Measurements from ENCODE around the gene MAN1B1. TPM values are rescaled to one million over a fixed set of nuclear protein-coding genes. Genes with fewer than 3 reads are reported as not detected.

MAN1B1 gene
- total and polyA plus RNA-seq, 2 of the 8 experiments (the other 6 are each of a cell fraction or from before 2014, with no cell fraction given): 33.7 to 36.3 TPM

- H2BK15ac ChIP-seq (ENCODE audit: low read length): no peak overlapping the region
- no peak overlapping the region for H3K56ac ChIP-seq (replicated peaks; ENCODE audit: insufficient read length, low read depth, low read length)
- H2BK20ac ChIP-seq (ENCODE audit: low read length): no peak overlapping the region
- H3K4ac ChIP-seq (replicated peaks; ENCODE audit: insufficient read length, low read depth, low read length): no peak overlapping the region
- H3K79me1 ChIP-seq (ENCODE audit: low read depth, low read length): no peaks in the 10 kb centered on the region
- no peaks in the 10 kb centered on the region for H3K79me2 ChIP-seq (ENCODE audit: control insufficient read depth in 1 of 2, insufficient read depth in 2 of 2, low read length in 2 of 2)
- H2BK12ac ChIP-seq (ENCODE audit: low read depth, low read length): no peak overlapping the region
- H4K5ac ChIP-seq (ENCODE audit: insufficient read length, low read depth, low read length): no peak overlapping the region
- no peak overlapping the region for H3K23ac ChIP-seq (ENCODE audit: insufficient read length)
- H3K18ac ChIP-seq (ENCODE audit: extremely low read depth, low read length): no peak overlapping the region
- H2AFZ ChIP-seq (ENCODE audit: low read length): no peak overlapping the region
- no peaks in the 10 kb centered on the region for H3K9me3 ChIP-seq (ENCODE audit: insufficient read depth in 2 of 2, low read depth in 1 of 2, low read length in 1 of 2)
- H4K8ac ChIP-seq (ENCODE audit: extremely low read depth, insufficient read depth, low read length): no peak overlapping the region
- no peak overlapping the region for H3K4me3 ChIP-seq (ENCODE audit: extremely low read depth in 1 of 4, insufficient read depth in 2 of 4, low read depth in 3 of 4, low read length in 4 of 4)
- H3K23me2 ChIP-seq (ENCODE audit: low read depth, low read length): peaks cover 22% of the 10 kb centered on the region; the same call in 1 of the 2 replicates
- peaks cover 14 to 39% (median 25%) of the 10 kb centered on the region in 4 experiments for H3K27me3 ChIP-seq (replicated peaks in 1 of 4; ENCODE audit: control insufficient read depth in 3 of 4, extremely low read depth in 1 of 4, insufficient read depth in 3 of 4, low read length in 3 of 4)
- peaks cover 0 to 20% (median 10%) of the 10 kb centered on the region in 4 experiments; a peak in 6 of 7 replicates for H3K4me1 ChIP-seq (replicated peaks in 1 of 4; ENCODE audit: control insufficient read depth in 3 of 4, insufficient read depth in 4 of 4, low read length in 3 of 4)
- H4K20me1 ChIP-seq (replicated peaks in 1 of 2; ENCODE audit: control insufficient read depth in 1 of 2, insufficient read depth in 2 of 2, low read length in 2 of 2): peaks cover 0 to 7% of the 10 kb centered on the region in 2 experiments
- H2BK5ac ChIP-seq (ENCODE audit: low read depth, low read length): no peak overlapping the region
- POLR2A ChIA-PET (ENCODE audit: partially characterized antibody): interaction anchor here (0.7 to 1.2 kb wide), 2 partner anchors 13 to 66 kb away, joined by 3 read pairs; partner anchors contain the start of gene SAPCD2
- 74% methylated on average over 8 of the region's 8 CpGs; no CpG with 5 or more reads in 1 of the 2 experiments for WGBS, 2 experiments (ENCODE audit: extremely low coverage in 1 of 2, insufficient coverage in 1 of 2, insufficient read length in 1 of 2, insufficient replicate concordance in 2 of 2, low coverage in 1 of 2, low lambda C conversion rate in 2 of 2, missing lambda C conversion rate in 1 of 2)
- no peaks in the 10 kb centered on the region; a peak in 1 of 8 replicates for H3K36me3 ChIP-seq (ENCODE audit: control insufficient read depth in 2 of 4, insufficient read depth in 4 of 4, low read length in 3 of 4)
- H4K91ac ChIP-seq (replicated peaks; ENCODE audit: insufficient read length, low read length): no peak overlapping the region
- H2AK5ac ChIP-seq (ENCODE audit: low read depth, low read length): no peak overlapping the region
- no peak overlapping the region for H3K4me2 ChIP-seq (ENCODE audit: insufficient read depth in 1 of 2, low read depth in 2 of 2, low read length in 2 of 2)
- no peak overlapping the region for H3K14ac ChIP-seq (ENCODE audit: insufficient read length)
- DNase-seq (ENCODE audit: low read depth in 1 of 2, low spot score in 2 of 2) (no peak), FAIRE-seq (no peak)
- no peak overlapping the region for H3K9ac ChIP-seq (replicated peaks in 1 of 4; ENCODE audit: extremely low read depth in 1 of 4, low read depth in 3 of 4, low read length in 3 of 4)
- H2BK120ac ChIP-seq (replicated peaks; ENCODE audit: low read depth, low read length): no peak overlapping the region
- CTCF ChIA-PET (ENCODE audit: partially characterized antibody): interaction anchor here (0.8 to 2.2 kb wide), 7 partner anchors 13 to 154 kb away, joined by 3 to 13 read pairs (median 4); partner anchors contain the start of gene TMEM210
- H3K27ac ChIP-seq (ENCODE audit: low read depth, low read length): no peak overlapping the region
- TF ChIP-seq SP4 (IDR thresholded peaks at IDR 0.05; ENCODE audit: low read length): no peak
- TF ChIP-seq RBBP5 (IDR thresholded peaks at IDR 0.05; ENCODE audit: borderline replicate concordance, low read depth, low read length): no peak
- no peak for TF ChIP-seq SAP30 (IDR thresholded peaks at IDR 0.05; ENCODE audit: insufficient read depth, insufficient replicate concordance, low read length)
- TF ChIP-seq SIN3A (conservative IDR thresholded peaks at IDR 0.05 in 1 of 2, IDR thresholded peaks at IDR 0.05 in 1 of 2; ENCODE audit: low read depth in 1 of 2, low read length in 2 of 2): no peak
- no peak for TF ChIP-seq PHF8 (conservative IDR thresholded peaks at IDR 0.05; ENCODE audit: low read depth, low read length)
- no peak for TF ChIP-seq NRF1 (IDR thresholded peaks at IDR 0.05; ENCODE audit: low read depth, low read length)
- TF ChIP-seq EGR1 (IDR thresholded peaks at IDR 0.05; ENCODE audit: borderline replicate concordance, low read depth, low read length): no peak
- no peak for TF ChIP-seq POU5F1 (IDR thresholded peaks at IDR 0.05; ENCODE audit: low read depth, low read length)
- TF ChIP-seq POLR2AphosphoS5 (IDR thresholded peaks at IDR 0.05; ENCODE audit: low read depth, low read length): no peak
- TF ChIP-seq GTF2F1 (IDR thresholded peaks at IDR 0.05; ENCODE audit: borderline replicate concordance, low read depth, low read length): no peak
Measured at GRCh38 chr9:137082925-137083290, 3.9 kb upstream of the MAN1B1 start.
